ENCODE measurements around the gene NR2E1.

The NR2E1 gene

GRCh38 chr6:108156180-108156937, 9.5 kb upstream of the NR2E1 start:
- DNase-seq (ENCODE audit: low read depth): peak; percentile 32

DNA sequence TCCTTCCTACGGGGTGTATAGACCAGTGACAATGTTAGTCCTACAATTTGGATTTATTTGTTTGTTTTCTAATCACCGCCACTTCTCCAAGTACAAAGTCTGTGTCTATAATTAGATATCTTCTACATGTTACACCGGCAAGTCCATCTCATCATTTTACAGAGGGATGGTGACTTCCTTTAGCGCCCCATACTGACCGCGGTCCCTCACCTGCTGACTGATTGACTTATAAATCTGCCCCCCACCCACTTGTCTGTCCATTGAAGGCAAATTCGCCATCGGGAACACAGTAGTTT, 8.9 kb upstream of the NR2E1 start:
- no peak for DNase-seq (ENCODE audit: low read depth)

GRCh38 chr6:108157234-108157980, 8.4 kb upstream of the NR2E1 start:
- DNase-seq (ENCODE audit: low read depth): no peak

DNA sequence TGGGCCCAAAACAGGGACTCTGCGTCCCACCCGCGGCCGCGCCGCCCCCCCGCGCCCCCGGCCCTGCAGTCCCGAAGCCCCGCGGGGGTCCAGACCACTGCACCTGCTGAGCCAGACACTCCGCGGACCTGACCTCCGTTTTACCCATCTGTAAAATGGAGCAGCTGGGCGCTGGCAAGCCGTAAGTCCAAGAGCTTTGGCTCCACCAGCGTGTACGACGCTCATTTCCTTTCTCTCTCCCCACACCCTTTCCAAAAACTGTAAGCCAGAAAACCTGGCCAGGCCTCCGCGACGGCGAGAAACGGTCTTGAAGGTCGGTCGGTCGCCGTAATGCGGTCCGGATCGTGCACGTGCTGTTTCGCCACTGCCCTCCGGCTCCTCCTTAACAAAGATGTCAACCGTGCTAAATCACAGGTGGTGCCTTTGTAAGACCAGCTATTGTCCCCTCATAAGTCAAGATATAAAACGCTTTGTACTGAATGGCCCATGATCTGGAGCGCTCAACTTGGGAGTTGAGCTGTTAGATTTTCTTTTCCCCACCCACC, 7.8 kb upstream of the NR2E1 start:
- no peak for DNase-seq (ENCODE audit: low read depth)

GRCh38 chr6:108159981-108160380, 5.8 kb upstream of the NR2E1 start:
- DNase-seq (ENCODE audit: low read depth): no peak

- DNase-seq (ENCODE audit: low read depth): no peak
Observed at GRCh38 chr6:108161724-108162282, 4.0 kb upstream of the NR2E1 start.

DNA sequence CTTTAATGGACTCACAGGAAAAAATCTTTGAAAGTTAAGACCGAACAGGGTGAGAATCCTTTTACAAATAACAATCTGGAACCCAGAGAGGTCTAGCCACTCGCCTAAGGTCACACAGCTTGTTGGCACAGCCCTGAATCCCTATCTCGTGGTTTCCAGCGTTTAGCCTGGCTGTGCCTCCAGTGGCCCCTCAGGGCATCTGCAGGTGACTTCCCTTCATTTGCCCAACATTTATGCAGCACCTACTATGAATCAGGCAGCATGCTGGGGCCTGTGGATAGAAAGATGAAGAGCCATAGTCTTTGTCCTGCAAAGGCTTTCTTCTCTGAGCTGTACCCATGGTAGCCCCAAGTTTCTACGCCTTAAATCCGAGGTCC, 2.6 kb upstream of the NR2E1 start:
- no peak for DNase-seq (ENCODE audit: low read depth)

DNA sequence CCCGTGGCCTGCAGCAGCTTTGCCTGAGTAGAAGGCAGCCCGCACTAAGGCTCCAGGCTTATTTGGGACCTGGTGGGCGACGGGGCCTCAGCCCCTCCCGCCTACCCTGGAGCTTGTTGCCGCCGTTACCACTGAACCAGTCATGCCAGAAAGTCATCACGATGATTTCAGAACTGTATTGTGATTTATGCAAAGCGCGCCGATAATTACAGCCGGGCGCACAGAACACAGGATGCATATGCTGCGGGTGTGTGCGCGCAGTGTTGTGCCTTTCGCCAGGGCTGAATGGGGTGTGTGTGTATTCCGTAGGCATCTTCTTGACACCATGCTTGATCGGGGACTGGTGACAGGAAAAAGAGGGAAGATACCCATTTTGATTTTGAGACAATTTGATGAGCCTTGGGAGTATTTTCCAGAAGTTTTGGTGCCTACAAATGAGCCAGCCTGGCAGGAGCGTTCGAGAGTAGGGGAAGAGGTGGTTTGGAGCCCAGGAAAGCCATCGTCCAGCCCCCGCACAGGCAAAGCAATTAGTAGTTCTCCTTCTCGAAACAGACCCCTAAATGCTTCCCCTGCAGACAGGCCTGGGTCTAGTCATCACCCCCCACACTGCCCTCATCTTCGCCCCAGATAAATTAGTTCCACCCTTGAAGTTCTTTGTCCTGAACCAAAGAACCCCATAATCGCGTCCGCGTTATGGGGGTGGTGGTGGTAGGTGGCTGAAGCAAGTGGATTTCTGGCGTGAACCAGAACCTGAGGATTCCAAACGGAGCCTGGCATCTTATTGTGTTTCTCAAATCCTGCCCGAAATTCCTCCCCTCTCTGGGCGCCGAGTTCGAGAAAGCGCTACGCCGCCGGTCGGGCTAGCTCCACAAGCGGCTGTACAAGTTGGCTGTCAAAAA, 1.9 kb upstream of the NR2E1 start:
- no peak for DNase-seq (ENCODE audit: low read depth)

- DNase-seq (ENCODE audit: low read depth): no peak
Observed at GRCh38 chr6:108164543-108164814, 1.3 kb upstream of the NR2E1 start.

DNA sequence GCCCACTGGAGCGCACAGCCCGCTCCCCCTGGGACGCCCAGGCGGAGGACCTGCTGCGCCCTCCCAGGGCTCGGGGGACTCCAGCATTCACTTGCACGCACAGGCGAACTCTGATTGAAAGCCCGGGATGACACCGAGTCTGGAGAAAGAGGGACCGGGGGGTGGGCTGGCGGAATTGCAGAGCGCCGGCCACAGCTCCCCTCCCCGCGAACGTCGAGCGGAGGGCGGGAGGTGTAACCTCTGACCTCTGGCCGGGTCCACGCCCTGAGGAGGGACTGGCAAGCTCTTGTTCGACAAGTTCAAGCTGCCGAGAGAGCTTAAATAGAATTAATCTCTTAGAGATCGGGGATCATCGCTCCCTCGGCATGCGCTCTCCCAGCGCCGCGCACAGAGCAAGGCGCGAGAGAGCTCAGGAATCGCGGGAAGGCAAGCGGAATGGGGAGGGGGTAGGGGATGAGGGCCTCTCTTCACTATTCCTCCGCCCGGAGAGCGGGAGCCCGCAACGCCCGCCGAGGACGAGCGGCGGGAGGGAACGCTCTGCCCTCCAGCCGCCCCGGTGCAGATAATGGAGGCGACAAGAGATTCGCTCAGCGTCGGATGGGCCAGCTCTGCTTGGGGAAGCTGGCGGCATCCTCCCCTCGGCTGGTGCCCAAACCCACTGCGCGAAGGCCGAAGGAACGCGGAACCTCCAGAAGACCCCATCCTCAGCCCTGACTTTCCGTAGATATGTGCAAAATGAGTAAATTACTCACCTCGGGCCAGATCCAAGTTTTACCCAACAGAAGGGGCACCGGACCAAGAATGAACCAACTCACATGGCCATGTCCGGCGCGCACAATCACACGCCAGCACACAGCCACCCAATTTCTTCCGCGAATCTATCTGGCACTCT, 761 bp upstream of the NR2E1 start:
- no peak for DNase-seq (ENCODE audit: low read depth)

DNA sequence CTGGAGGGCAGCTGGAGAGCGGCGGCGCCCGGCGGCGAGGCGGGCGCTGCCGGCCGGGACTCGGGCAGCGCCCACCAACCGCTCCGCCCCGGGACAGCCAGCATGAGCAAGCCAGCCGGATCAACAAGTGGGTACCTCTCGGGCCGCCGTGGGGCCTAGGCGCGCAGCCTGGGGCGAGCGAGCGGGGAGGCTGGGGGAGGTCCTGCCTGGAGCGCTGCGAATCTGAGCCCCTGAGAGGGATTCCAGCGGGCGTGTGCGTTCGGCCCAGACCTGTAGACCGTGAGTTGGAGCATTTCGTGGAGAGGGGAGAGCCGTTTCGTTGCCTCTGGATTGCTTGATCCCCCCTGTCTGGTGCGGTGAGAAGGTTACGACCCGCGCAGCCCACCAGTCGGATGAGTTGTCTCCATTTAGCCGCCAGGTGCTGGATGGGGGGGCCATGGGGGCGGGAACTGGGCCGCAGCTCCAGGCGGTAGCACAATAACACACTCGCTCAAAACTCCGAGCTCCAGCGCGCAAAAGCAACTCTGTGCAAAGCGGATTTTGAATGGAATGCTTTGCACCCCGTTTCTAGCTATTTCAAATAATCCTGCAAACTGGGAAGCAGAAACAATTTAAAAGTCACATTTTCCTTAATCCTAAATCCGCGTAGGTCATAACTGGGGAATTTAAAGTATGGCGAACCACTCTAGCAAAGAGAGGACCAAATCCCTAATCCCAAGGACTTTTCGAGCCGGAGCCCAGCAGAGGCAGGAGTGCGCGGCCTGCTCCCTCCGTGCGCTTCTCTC, 1.0 kb downstream of the NR2E1 start:
- DNase-seq (ENCODE audit: low read depth): no peak

DNA sequence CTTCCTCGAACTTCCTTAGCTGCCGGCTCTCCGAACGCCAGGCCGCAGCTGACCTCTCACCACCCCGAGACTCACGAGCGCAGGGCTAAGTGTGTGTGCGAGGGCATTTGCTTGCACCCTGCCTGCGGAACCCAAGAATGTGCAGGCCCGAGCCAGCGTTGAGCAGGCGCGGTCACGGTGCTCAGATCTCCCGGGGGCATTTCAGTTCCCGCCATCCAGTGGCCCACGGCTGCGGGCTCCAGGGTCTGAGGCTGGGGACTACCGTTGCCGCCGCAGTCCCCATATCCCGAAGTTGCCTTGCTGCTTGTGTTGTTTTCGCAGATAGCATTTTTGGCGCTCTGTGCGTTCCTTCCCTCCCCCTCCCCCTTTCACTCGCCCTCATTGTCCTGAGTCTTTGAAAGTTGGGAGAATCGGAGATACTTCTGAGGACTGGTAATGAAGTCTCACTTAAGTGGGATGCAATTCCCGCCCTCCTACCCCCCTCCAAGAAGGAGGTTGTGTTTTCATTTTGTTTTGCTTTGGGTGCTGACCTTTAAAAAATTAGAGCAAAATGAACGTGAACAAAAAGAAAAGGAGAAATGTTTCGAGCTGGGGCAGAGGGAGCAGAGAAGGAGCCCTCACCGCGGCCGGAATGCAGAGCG, 1.7 kb downstream of the NR2E1 start:
- DNase-seq (ENCODE audit: low read depth): no peak

GRCh38 chr6:108168090-108168463, 2.3 kb downstream of the NR2E1 start:
- DNase-seq (ENCODE audit: low read depth): no peak

DNA sequence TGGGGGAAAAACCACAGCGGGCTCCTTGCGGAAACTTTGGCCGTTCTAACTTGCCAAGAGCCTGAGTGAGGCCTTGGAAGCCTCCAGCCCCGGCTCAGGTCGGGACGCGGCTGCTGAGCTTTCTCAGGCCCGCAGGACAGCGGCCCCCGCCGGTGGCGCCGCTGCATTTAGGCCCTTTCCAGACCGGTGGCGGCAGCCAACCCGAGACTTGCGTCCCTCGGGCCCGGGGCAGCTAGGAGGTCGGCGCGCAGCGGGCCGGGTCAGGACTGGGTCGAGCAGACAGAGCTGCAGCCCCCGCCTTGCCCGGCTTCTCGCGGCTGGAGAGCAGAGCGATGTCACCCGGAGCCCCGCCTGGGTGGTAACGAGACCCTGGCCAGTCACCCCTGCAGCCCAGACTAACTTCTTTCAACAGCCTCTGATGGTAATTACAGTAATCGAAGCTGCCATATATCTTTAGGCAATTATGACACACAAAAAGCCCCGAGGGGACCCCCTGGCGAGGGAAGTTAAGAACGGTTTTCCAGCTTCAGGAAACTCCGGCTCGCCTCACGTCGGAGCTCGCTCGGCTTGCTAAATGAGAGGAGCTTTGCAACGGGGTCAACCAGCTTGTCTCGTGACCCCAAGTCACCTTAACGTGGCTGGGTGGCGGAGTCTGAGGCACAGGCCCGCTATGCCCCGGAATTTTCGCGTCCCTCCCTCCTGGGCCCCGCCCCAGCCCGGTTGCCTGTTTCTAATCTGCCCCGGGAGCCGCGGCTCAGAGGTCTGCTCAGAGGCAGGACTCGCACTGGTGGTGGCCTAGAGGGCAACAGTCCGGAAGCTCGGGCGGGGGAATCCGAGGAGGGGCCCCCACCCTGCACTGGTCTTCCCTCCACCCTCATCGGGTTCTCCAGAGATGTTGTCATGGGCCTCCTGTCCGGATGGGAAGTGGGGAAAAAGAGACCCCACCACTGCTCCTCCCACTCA, 3.0 kb downstream of the NR2E1 start:
- no peak for DNase-seq (ENCODE audit: low read depth)

DNA sequence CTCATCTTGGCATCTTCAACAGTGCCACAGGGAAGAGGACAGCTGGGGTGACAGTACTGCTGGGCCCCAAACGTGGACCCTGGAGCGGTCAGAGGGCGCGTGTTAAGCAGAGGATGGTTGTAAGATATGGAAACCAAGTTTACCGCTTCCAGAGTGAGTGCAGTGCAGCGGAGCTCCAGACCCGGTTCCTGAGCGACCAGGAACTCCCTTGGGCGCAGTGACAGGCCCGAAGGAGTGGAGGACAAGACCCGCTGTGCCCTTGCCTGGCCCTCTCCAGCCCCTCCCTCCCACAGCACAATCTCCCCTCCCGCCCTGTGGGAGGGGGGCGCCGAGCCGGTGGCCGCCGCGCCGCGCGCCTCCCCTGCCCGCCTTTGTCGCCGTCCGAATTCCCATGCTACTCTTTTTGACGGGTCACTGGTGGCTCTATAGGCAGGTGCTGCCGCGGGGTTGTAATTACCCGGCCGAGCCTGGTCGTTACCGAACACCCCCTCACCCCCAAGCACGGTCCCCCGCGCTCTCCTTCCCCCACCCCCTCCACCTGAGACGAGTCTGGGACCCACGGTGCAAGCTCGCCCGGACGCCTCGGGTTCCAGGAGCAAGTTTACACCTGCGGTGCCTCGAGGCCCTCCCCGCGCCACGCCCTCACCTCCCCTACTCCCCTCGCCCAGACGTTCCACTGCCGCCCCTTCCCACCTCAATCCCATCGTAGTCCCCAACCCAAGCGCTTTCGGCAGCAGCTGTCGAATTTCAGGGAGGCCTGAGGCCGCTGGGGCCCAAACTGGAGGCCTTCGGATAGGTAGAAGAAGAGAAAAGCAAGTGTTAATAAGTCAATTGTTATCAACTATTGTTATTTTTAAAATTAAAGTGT, 3.9 kb downstream of the NR2E1 start:
- DNase-seq (ENCODE audit: low read depth): no peak

DNA sequence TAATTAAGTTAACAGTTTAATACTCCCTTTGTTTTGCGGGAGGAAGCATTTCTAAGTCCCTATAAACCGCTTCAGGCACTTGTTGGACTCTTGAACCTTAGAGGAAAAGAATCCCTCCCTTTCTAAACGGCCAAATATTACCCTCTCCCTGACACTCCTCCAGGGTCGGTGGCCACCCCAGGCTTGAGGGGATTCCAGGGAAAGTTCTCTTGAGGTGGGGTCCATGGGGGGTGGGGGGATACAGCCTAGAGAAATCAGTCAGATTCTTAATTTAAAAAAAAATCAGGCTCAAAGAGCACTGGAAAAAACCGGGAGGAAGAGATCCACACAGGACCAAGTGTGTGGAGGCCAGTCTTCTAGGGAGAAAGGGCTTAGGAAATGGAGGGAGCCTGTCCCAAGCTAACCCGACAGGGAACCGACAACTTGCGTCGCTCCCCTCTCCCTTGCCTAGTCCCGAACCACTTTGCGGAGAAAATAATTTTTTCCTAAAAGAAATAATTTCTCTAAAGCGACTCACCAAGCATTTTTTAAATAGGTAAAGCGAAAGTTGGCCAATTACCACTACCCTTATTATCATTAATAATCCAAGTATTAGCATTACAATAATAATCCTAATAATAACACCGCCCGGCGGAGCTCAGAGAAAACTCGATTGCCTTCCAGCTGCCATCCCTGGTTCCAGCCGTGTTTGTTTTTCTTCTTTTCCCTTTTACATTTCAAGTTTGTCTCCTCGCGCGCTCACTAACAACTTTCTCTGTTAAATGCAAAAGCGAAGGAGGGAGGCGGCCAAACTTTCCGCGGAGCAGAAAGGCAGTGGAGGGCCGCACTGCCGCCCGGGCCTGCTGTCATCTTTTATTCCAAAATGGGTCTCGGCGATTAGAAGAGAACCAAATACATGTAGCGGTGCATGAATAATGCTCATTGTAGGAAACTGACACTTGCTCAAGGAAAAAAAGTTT, 4.8 kb downstream of the NR2E1 start:
- no peak for DNase-seq (ENCODE audit: low read depth)

Measured in ELR (cell line).